WTC11 (cell line): ENCODE data around the gene KIF17. TPM values are rescaled to one million over a fixed set of nuclear protein-coding genes. Genes with fewer than 3 reads are reported as not detected.

Source experiments
- ATAC-seq: fragments of 200-7000 bp; cut with Tn5 transposase; 2 replicates; pipeline ENCODE4 v1.10.0; 2021; ENCODE audit warnings: mild to moderate bottlenecking, moderate library complexity
- CTCF ChIA-PET: fragments of 300-600 bp; sonication (Branson Sonifier 250); formaldehyde crosslinking; loops from one replicate; lab custom pipeline; 2021; ENCODE audit warnings: antibody characterized with exemption; lab: Charles Lee
- POLR2A ChIA-PET: fragments of 350-600 bp; sonication (Branson Sonifier 250); formaldehyde crosslinking; loops from one replicate; lab custom pipeline; 2021; ENCODE audit warnings: antibody characterized with exemption; lab: Charles Lee
- DNase-seq: peaks from one replicate; pipeline ENCODE4 v3.0.0; 2021; ENCODE audit warnings: low spot score
- H3K27ac Mint-ChIP-seq: 2 replicates; pipeline ENCODE4 v1.8.0; 2021; ENCODE audit warnings: mixed read lengths
- H3K27me3 Mint-ChIP-seq: 2 replicates; pipeline ENCODE4 v1.8.0; 2021; ENCODE audit warnings: low read depth, mild to moderate bottlenecking, moderate library complexity, mixed read lengths
- H3K36me3 Mint-ChIP-seq: 2 replicates; pipeline ENCODE4 v1.8.0; 2021; ENCODE audit warnings: mixed read lengths
- H3K4me1 Mint-ChIP-seq: 2 replicates; pipeline ENCODE4 v1.8.0; 2022; ENCODE audit warnings: mixed read lengths
- H3K4me3 Mint-ChIP-seq: 2 replicates; pipeline ENCODE4 v1.8.0; 2021; ENCODE audit warnings: mild to moderate bottlenecking, moderate library complexity, mixed read lengths
- H3K9me3 Mint-ChIP-seq: 2 replicates; pipeline ENCODE4 v1.8.0; 2021; ENCODE audit warnings: mixed read lengths
- ATF2 ChIP-seq: sonication (generic); formaldehyde crosslinking; IDR thresholded peaks from 2 replicates; pipeline ENCODE4 v1.8.1; 2022; ENCODE audit warnings: low read depth, missing genetic modification reagents, borderline replicate concordance
- CREM ChIP-seq: sonication (generic); formaldehyde crosslinking; IDR thresholded peaks from 2 replicates; pipeline ENCODE4 v1.8.1; 2022; ENCODE audit warnings: mild to moderate bottlenecking, missing genetic modification reagents, moderate library complexity
- NFYB ChIP-seq: sonication (generic); formaldehyde crosslinking; conservative IDR thresholded peaks from 2 replicates; pipeline ENCODE4 v1.8.0; 2022; ENCODE audit warnings: low read depth, missing genetic modification reagents
- ZNF121 ChIP-seq: sonication (generic); formaldehyde crosslinking; IDR thresholded peaks from 2 replicates; pipeline ENCODE4 v1.8.0; 2023; ENCODE audit warnings: missing genetic modification reagents
- ZNF232 ChIP-seq: sonication (generic); formaldehyde crosslinking; IDR thresholded peaks from 2 replicates; pipeline ENCODE4 v1.8.0; 2022; ENCODE audit warnings: mild to moderate bottlenecking, missing genetic modification reagents
- ZNF425 ChIP-seq: fragments of 250-450 bp; sonication (Bioruptor Pico); conservative IDR thresholded peaks from 2 replicates; pipeline ENCODE4 v1.9.0; 2021; ENCODE audit warnings: mild to moderate bottlenecking
- total RNA-seq: library from RNA; stranded (reverse); gene quantifications from 3 replicates; pipeline ENCODE4 v1.2.3, GENCODE V29; 2021
- TF ChIP-seq, protein P1 (sequence below): fragments of 250-450 bp; sonication (Bioruptor Pico); IDR thresholded peaks from 2 replicates; pipeline ENCODE4 v1.9.0; 2021; ENCODE audit warnings: mild to moderate bottlenecking
- TF ChIP-seq, protein P2 (sequence below): sonication (generic); formaldehyde crosslinking; IDR thresholded peaks from 2 replicates; pipeline ENCODE4 v1.8.0; 2022; ENCODE audit warnings: mild to moderate bottlenecking, missing genetic modification reagents

Gene KIF17
- total RNA-seq, 1 experiment from 2014 or later = 8.1 TPM

DNA sequence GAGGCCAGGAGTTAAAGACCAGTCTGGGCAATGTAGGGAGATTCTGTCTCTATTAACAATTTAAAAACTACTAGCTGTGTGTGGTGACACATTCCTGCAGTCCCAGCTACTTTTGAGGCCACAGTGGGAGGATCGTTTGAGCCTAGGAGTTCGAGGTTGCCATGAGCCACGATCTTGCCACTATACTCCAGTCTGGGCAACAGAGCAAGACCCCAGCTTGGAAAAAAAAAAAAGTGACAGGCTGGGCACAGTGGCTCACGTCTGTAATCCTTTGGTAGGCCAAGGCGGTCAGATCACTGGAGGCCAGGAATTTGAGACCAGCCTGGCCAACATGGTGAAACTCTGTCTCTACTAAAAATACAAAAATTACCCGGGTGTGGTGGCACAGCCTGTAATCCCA lies 42.5 kb upstream of the KIF17 start:
- CTCF ChIA-PET = no interaction called here
- ATAC-seq (no peak), DNase-seq (no peak)
- no peaks in the 10 kb centered on the region for H3K9me3 Mint-ChIP-seq
- no peak overlapping the region for H3K27ac Mint-ChIP-seq
- no peaks in the 10 kb centered on the region for H3K27me3 Mint-ChIP-seq
- peaks cover 9% of the 10 kb centered on the region; the same call in 1 of the 2 replicates for H3K4me1 Mint-ChIP-seq
- TF ChIP-seq NFYB (CRISPR knock-in tag) (no peak), ZNF121 (CRISPR knock-in tag) (peak; percentile 71)
- TF ChIP-seq, all 79 proteins: peak for 1
- Mint-ChIP-seq H3K4me3 (no peak overlapping the region), H3K36me3 (peaks cover 77% of the 10 kb centered on the region)
- POLR2A ChIA-PET = no interaction called here

GRCh38 chr1:20753589-20753988 lies 35.8 kb upstream of the KIF17 start:
- Mint-ChIP-seq H3K9me3 (no peaks in the 10 kb centered on the region), H3K27ac (peak overlapping the region; percentile 32; the same call in 1 of the 2 replicates), H3K36me3 (peaks cover 53% of the 10 kb centered on the region), H3K4me3 (no peak overlapping the region), H3K4me1 (0 out of 2 replicates have a peak, but pooled peaks cover 5% of the 10 kb centered on the region), H3K27me3 (no peaks in the 10 kb centered on the region)
- DNase-seq (no peak), ATAC-seq (no peak)
- CTCF ChIA-PET = no interaction called here
- TF ChIP-seq ATF2 (CRISPR knock-in tag) = no peak
- POLR2A ChIA-PET = no interaction called here

- POLR2A ChIA-PET = no interaction called here
- no peak overlapping the region for H3K27ac Mint-ChIP-seq
These were observed 33.7 kb upstream of the KIF17 start for GRCh38 chr1:20751462-20751990.

More at GRCh38 chr1:20751462-20751990, 33.7 kb upstream of the KIF17 start:
- CTCF ChIA-PET = interaction anchor here (0.7 to 2.3 kb wide), 4 partner anchors 24 to 78 kb away, joined by 3 to 13 read pairs (median 4); no protein-coding TSS in a partner anchor
- H3K4me1 Mint-ChIP-seq = 0 out of 2 replicates have a peak, but pooled peaks cover 5% of the 10 kb centered on the region
- no peaks in the 10 kb centered on the region for H3K9me3 Mint-ChIP-seq
- H3K27me3 Mint-ChIP-seq = no peaks in the 10 kb centered on the region
- H3K4me3 Mint-ChIP-seq = no peak overlapping the region
- DNase-seq = no peak
- TF ChIP-seq ZNF232 (no peak), ATF2 (CRISPR knock-in tag) (no peak), CREM (CRISPR knock-in tag) (no peak), ZNF425 (CRISPR knock-in tag) (no peak)
- TF ChIP-seq, protein P1, sequence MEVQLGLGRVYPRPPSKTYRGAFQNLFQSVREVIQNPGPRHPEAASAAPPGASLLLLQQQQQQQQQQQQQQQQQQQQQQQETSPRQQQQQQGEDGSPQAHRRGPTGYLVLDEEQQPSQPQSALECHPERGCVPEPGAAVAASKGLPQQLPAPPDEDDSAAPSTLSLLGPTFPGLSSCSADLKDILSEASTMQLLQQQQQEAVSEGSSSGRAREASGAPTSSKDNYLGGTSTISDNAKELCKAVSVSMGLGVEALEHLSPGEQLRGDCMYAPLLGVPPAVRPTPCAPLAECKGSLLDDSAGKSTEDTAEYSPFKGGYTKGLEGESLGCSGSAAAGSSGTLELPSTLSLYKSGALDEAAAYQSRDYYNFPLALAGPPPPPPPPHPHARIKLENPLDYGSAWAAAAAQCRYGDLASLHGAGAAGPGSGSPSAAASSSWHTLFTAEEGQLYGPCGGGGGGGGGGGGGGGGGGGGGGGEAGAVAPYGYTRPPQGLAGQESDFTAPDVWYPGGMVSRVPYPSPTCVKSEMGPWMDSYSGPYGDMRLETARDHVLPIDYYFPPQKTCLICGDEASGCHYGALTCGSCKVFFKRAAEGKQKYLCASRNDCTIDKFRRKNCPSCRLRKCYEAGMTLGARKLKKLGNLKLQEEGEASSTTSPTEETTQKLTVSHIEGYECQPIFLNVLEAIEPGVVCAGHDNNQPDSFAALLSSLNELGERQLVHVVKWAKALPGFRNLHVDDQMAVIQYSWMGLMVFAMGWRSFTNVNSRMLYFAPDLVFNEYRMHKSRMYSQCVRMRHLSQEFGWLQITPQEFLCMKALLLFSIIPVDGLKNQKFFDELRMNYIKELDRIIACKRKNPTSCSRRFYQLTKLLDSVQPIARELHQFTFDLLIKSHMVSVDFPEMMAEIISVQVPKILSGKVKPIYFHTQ (CRISPR knock-in tag) = no peak
- TF ChIP-seq, protein P2, sequence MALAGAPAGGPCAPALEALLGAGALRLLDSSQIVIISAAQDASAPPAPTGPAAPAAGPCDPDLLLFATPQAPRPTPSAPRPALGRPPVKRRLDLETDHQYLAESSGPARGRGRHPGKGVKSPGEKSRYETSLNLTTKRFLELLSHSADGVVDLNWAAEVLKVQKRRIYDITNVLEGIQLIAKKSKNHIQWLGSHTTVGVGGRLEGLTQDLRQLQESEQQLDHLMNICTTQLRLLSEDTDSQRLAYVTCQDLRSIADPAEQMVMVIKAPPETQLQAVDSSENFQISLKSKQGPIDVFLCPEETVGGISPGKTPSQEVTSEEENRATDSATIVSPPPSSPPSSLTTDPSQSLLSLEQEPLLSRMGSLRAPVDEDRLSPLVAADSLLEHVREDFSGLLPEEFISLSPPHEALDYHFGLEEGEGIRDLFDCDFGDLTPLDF = no peak
- no peak for ATAC-seq
- H3K36me3 Mint-ChIP-seq = peaks cover 57% of the 10 kb centered on the region
